HepG2 (cell line): ENCODE results near the gene ZNFX1. TPM values are rescaled to one million over a fixed set of nuclear protein-coding genes. Genes with fewer than 3 reads are reported as not detected.

ENCODE experiments used
- ATAC-seq: fragments of 200-7000 bp; cut with Tn5 transposase; 3 replicates; pipeline ENCODE4 v1.9.1; 2020; ENCODE audit warnings: mild to moderate bottlenecking, moderate library complexity
- BruUV-seq: library from RNA; stranded (reverse); fragments of 400-500 nt; replicated peaks from 2 replicates; lab custom pipeline; 2021; lab: Mats Ljungman, UMichigan
- CTCF ChIA-PET: fragments of 300-600 bp; formaldehyde crosslinking; extraction: SDS; loops from one replicate; lab custom pipeline; 2021; ENCODE audit warnings: low total read pairs, inconsistent platforms, low intra/inter-chr PET ratio; lab: Yijun Ruan, JAX
- POLR2A ChIA-PET: fragments of 350-600 bp; sonication (Branson Sonifier 250); formaldehyde crosslinking; loops from one replicate; lab custom pipeline; 2020; ENCODE audit warnings: antibody characterized with exemption, inconsistent platforms; lab: Yijun Ruan, JAX
- DNase-seq: peaks from one replicate; pipeline ENCODE4 v3.0.0-alpha.2; 2015; ENCODE audit warnings: low spot score
- FAIRE-seq: peaks from 3 replicates; lab custom pipeline; 2011; peaks lifted over from hg19 to GRCh38; lab: Jason Lieb, UNC
- H2AFZ ChIP-seq: one replicate; pipeline ENCODE4 v1.6.1; 2011; ENCODE audit warnings: low read length, inconsistent platforms
- H3K27ac ChIP-seq: fragments of 300-600 bp; 3 replicates; pipeline ENCODE4 v1.8.0; 2011; ENCODE audit warnings: mixed run types, mild to moderate bottlenecking, mixed read lengths, low read length, inconsistent platforms; ENCODE audit not compliant: insufficient read depth; ENCODE audit errors: extremely low read length
- H3K27me3 ChIP-seq, 2 experiments: fragments of 200-600 bp in 1 of 2; 2 replicates in 1 of 2; 3 replicates in 1 of 2; pipeline versions ENCODE4 v1.6.0 to v1.8.0; 2011; ENCODE audit warnings: low read length in 2 of 2, mild to moderate bottlenecking in 2 of 2, moderate library complexity in 2 of 2, inconsistent platforms in 1 of 2; ENCODE audit not compliant: insufficient read depth in 2 of 2, control insufficient read depth in 1 of 2
- H3K36me3 ChIP-seq, 2 experiments: fragments of 200-600 bp in 1 of 2; replicated peaks in 1 of 2; 2 replicates in 1 of 2; 3 replicates in 1 of 2; pipeline versions ENCODE4 v1.5.1 to v1.8.0; 2011; ENCODE audit warnings: low read length in 2 of 2, inconsistent platforms in 1 of 2; ENCODE audit not compliant: insufficient read depth in 2 of 2, control insufficient read depth in 1 of 2
- H3K4me1 ChIP-seq: 2 replicates; pipeline ENCODE4 v1.5.1; 2012; ENCODE audit warnings: low read length, inconsistent platforms; ENCODE audit not compliant: insufficient read depth
- H3K4me2 ChIP-seq: 2 replicates; pipeline ENCODE4 v1.6.0; 2011; ENCODE audit warnings: low read depth, low read length, inconsistent platforms
- H3K4me3 ChIP-seq, 3 experiments: fragments of 200-600 bp in 1 of 3; sonication (generic), shearing (Covaris generic) in 1 of 3; replicated peaks in 1 of 3; 2 replicates each; pipeline ENCODE4 v1.5.1; 2011 to 2016; ENCODE audit warnings: low read length in 3 of 3, inconsistent platforms in 2 of 3, low read depth in 2 of 3, mild to moderate bottlenecking in 2 of 3, control low read depth in 1 of 3, mixed read lengths in 1 of 3; ENCODE audit not compliant: insufficient read depth in 1 of 3
- H3K79me2 ChIP-seq: one replicate; pipeline ENCODE4 v1.6.1; 2011; ENCODE audit warnings: low read length, inconsistent platforms; ENCODE audit not compliant: insufficient read depth
- H3K9ac ChIP-seq: 2 replicates; pipeline ENCODE4 v1.6.0; 2011; ENCODE audit warnings: mild to moderate bottlenecking, low read depth, low read length, inconsistent platforms; ENCODE audit not compliant: insufficient read depth
- H3K9me3 ChIP-seq: 2 replicates; pipeline ENCODE4 v1.5.1; 2012; ENCODE audit warnings: mild to moderate bottlenecking, low read length
- H4K20me1 ChIP-seq: 2 replicates; pipeline ENCODE4 v1.6.0; 2011; ENCODE audit warnings: inconsistent platforms, mild to moderate bottlenecking, low read length, moderate library complexity; ENCODE audit not compliant: insufficient read depth
- AGO2 ChIP-seq: fragments of 200-400 bp; formaldehyde crosslinking; optimal IDR thresholded peaks from 2 replicates; pipeline ENCODE3; 2017; ENCODE audit warnings: mild to moderate bottlenecking, low read depth, low read length, moderate library complexity
- ZNF251 ChIP-seq: sonication (generic); formaldehyde crosslinking; IDR thresholded peaks from 2 replicates; pipeline ENCODE4 v1.9.0; 2021; ENCODE audit warnings: mild to moderate bottlenecking, missing genetic modification reagents
- ZNF572 ChIP-seq: sonication (generic); formaldehyde crosslinking; IDR thresholded peaks from 2 replicates; pipeline ENCODE4 v1.5.1; 2020; ENCODE audit warnings: mild to moderate bottlenecking, missing genetic modification reagents
- ZNF687 ChIP-seq: sonication (generic); formaldehyde crosslinking; IDR thresholded peaks from 2 replicates; pipeline ENCODE4 v1.5.1; 2020; ENCODE audit warnings: mild to moderate bottlenecking, missing genetic modification reagents, moderate library complexity
- WGBS: methylation state at CpG from one replicate; pipeline ENCODE4 v1.1.6; 2017; ENCODE audit warnings: low lambda C conversion rate; 5-methylcytosine and 5-hydroxymethylcytosine counted together
- in situ Hi-C: cut with HindIII; loops from 2 replicates; pipeline ENCODE4 v1.10.0; 2017; ENCODE audit warnings: low pct_unique_long_range_greater_than_20kb; ENCODE audit not compliant: extremely low pct_ligation_motif_present
- intact Hi-C: fragments of 100-400 bp; cut with micrococcal nuclease; formaldehyde crosslinking; loops from one replicate; pipeline ENCODE4 v1.10.0; 2022; ENCODE audit not compliant: unreplicated experiment
- polyA plus RNA-seq, 8 experiments: library from polyadenylated mRNA; depleted of rRNA in 3 of 8; stranded (reverse) in 7 of 8; unstranded in 1 of 8; fragments of >200 nt; fragmentation: Illumina TruSeq in 4 of 8; extraction: Trizol in 4 of 8; gene quantifications; 2 replicates each; pipeline versions ENCODE4 v1.2.1 to v1.2.3, GENCODE V29; 2011 to 2016; ENCODE audit warnings: low read depth in 4 of 8, missing spikeins in 1 of 8, mixed read lengths in 1 of 8; ENCODE audit not compliant: insufficient read depth in 1 of 8
- total RNA-seq, 5 experiments: library from RNA; depleted of rRNA; stranded (reverse); fragments of >200 nt; fragmentation: Illumina TruSeq; extraction: Trizol; gene quantifications; 2 replicates each; pipeline ENCODE4 v1.2.3, GENCODE V29; 2016; ENCODE audit warnings: low read depth in 1 of 5

The ZNFX1 gene
- total and polyA plus RNA-seq, 2 of the 13 experiments (the other 11 are each of a cell fraction or from before 2014, with no cell fraction given), result 2.9 to 11.1 TPM

GRCh38 chr20:49228676-49229075, 49.2 kb downstream of the ZNFX1 start:
- Histone ChIP-seq H3K36me3 (peaks cover 64 to 88% of the 10 kb centered on the region in 2 experiments), H3K4me1 (no peaks in the 10 kb centered on the region), H2AFZ (no peak overlapping the region), H4K20me1 (no peaks in the 10 kb centered on the region), H3K9me3 (no peaks in the 10 kb centered on the region), H3K27me3 (no peaks in the 10 kb centered on the region), H3K27ac (no peak overlapping the region), H3K9ac (no peak overlapping the region), H3K79me2 (no peaks in the 10 kb centered on the region), H3K4me2 (no peak overlapping the region), H3K4me3 (no peak overlapping the region)
- intact Hi-C loops (no loop called here), in situ Hi-C loops (no loop called here)
- TF ChIP-seq ZNF687 (peak; percentile 24), AGO2 (peak; percentile 30), ZNF251 (CRISPR knock-in tag) (no peak), ZNF572 (CRISPR knock-in tag) (no peak)
- BruUV-seq, result no TSS peak
- ChIA-PET CTCF (no interaction called here), POLR2A (interaction anchor here (1.7 kb wide), 1 partner anchor 10 kb away, joined by 3 read pairs; the partner anchor contains the start of gene DDX27)
- ATAC-seq (no peak), FAIRE-seq (no peak), DNase-seq (no peak)
- WGBS, result 97% methylated on average over 9 of the region's 9 CpGs
